HG03108 (cell line): ENCODE measurements around the gene FAM171A1.
"Not testable (repeated sequence)": the region's sequence is repeated elsewhere in the genome, so short reads cannot be mapped to it uniquely, and the experiment has no call there.

Experiments used
- ATAC-seq: cut with Tn5 transposase; IDR thresholded peaks from one replicate; pipeline ENCODE4 v1.9.1; 2021; ENCODE audit warnings: moderate library complexity; ENCODE audit not compliant: unreplicated experiment

FAM171A1 gene

DNA sequence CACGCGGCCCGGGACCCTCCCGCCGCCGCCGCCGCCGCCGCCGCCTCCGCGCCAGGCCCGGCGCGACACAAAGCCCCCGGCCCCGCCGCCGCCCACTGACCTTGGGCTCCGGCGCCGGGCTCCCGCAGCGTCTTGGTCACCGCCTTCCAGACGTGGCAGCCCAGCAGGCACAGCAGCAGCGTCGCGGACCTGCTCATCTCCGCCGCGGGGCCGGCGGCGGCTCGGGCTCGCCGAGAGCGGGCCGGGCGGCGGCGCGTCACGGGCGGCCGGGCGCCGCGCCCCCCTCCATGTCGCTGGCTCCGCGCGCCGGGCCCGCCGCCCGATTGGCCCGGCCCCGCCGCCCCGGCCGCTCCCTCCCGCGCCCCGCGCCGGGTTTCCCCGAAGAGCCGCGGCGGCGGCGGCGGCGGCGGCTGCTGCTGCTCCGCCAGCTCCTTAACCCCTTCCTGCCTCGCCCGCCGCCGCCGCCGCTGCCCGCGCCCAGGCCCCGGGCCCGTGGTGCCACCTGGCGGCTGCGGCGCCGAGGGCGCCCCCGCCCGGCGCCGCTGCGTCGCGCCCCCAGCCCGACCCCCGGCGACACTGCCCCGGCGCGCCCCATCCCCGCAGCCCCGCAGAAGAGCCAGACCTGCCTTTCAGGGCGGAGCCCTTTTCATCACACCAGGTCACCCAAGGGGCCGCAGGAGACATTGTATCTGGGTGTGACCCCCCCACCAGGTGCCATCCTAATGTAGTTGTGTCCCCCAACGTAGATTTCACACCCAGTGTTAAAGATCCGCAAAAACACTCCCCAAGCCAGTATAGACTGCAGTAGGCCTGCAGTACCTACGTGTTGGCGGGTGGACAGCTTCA is at the start of gene FAM171A1:
TSS of gene FAM171A1 (minus strand) at position 434 of the 846 bp plus-strand sequence. CDS start at position 197, 237 bp downstream.
- ATAC-seq, result peak; percentile 52

DNA sequence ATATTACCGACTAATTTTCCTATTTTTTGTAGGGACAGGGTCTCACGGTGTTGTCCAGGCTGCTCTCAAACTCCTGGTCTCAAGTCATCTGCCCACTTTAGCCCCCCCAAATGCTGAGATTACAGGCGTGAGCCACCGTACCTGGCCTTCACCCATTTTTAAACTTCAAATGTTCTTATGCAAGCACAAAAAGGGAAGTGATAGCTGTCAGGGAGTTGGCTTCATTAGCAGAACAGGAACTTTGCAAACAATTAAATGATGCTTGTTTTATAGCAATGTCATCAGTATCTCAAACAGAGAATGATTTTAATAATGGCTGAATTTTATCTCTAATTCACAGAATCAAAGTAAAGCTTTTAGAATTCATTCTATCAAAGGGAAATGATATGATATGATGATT is 49.8 kb upstream of the FAM171A1 start:
- ATAC-seq, result no peak

DNA sequence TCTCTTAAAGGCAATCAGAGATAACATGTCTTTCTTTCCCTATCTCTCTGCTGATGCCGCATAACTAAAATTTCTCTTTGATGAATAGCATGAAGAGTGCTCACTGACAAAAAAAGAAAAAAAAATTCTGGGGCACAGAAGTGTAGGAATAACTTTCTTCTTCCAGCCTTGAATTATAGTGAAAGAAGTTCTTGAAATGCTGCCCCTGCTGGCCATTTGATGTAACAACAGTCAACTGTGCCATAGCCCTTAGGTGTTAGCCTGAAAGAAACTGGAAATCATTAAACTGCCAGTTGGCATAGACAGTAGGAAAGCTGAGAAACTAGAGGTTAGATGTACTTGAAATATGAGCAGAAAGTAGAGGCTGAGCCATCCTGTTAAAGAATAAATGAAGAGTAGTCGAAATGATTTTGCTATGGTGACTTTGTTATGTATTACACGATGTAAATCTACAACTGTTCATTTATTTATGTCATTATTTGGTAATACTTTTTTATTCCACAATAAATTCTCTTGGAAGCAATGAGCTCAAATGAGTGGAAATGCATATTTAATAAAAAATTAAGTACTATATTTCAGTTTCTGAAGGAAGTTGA is 48.3 kb upstream of the FAM171A1 start:
- no peak for ATAC-seq

DNA sequence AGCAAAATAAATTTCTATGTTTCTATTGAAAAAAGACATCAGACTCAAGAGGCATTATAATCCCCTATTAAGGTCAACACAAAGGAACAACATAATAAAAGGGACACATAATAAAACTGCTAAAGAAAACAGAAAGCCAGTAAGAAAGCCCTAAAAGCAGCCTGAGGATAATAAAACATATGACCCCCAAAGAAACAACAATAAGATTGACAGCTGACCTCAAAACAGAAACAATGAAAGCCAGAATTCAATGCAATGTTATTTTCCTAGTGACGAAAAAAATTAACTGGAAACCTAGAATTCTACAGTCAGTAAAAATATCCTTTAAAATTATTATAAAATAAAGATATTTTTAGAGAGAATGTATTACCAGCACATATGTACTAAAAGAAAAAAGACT is 44.9 kb upstream of the FAM171A1 start:
- ATAC-seq, result no peak

DNA sequence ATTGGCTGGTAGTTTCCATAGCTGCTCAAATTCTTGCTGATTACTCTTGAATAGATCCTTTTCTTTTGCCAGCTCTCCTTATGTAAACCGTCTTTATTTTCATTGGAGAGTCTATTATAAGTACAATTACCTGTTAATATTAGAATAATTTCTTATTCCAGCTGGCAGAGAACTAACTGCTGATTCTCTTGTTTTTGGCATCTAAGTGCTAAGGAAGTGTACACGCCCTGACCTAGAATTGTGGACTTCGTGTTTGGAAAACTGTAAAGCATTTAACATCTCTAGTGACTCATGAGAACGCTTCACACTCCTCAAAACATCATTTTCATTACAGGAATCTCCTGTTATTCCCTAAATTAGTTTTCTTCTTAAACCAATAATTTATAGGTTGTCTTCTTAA is 39.9 kb upstream of the FAM171A1 start:
- ATAC-seq, result no peak

DNA sequence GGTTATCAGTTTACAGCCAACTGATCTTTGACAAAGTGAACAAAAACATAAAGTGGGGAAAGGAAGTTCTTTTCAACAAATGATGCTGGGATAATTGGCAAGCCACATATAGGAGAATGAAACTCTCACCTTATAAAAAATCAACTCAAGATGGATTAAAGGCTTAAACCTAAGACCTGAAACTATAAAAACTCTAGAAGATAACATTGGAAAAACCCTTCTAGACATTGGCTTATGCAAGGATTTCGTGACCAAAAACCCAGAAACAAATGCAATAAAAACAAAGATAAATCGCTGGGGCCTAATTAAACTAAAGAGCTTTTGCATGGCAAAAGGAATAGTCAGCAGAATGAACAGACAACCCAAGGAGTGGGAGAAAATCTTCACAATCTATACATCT is 38.3 kb upstream of the FAM171A1 start:
- not testable (repeated sequence) for ATAC-seq

DNA sequence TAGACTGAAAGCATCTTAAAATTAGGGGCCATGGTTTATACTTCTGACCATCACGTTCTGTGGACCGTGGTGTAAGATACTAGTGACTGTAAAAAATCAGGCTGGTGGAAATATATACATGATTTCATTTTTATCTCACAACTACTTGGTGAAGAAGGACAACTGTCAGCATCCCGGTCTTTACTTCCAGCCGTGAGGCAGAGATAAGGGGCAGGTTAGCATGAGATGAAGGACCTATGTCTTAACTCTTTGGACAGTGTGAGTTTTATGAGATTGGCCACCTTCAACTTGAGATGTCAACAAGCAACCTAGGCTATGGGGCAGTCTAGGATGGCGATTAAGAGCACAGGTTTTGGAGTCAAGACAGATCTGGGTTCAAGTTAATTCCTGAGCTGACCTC is 37.5 kb upstream of the FAM171A1 start:
- no peak for ATAC-seq

DNA sequence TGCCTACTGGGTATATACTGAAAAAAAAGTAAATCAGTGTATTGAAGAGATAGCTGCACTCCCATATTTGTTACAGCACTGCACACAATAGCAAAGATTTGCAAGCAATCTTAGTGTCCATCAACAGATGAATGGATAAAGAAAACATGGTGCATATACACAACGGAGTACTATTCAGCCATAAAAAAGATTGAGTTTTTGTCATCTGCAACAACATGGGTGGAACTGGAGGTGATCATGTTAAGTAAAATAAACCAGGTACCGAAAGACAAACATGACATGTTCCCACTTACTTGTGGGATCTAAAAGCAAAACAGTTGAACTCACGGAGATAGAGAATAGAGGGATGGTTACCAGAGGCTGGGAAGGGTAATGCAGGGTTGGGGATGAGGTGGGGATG is 34.2 kb upstream of the FAM171A1 start:
- ATAC-seq, result no peak

DNA sequence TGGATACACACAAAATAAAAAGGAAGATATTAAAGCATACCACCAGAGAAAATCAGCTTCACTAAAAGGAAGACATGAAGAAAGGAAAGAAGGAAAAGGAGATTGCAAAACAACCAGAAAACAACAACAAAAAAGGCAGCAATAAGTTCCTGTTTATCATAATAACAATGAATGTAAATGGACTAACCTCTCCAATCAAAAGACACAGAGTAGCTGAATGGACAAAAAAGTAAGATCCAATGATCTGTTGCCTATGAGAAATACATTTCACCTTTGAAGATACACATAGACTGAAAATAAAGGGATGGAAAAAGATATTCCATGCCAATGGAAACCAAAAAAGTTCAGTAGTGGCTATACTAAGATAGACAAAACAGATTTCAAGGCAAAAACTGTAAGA is 30.3 kb upstream of the FAM171A1 start:
- no peak for ATAC-seq

DNA sequence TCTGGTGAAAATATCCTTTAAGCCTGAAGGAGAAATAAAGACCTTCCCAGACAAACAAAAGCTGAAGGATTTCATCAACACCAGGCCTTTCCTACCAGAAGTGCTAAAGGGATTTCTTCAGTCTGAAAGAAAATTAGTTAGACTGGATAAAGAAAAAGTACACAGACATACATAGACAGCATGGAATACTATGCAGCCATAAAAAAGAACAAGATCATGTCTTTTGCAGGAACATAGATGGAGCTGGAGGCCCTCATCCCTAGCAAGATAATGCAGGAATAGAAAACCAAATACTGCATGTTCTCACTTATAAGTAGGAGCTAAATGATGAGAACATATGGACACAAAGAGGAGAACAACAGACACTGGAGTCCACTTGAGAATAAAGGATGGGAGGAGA is 29.4 kb upstream of the FAM171A1 start:
- ATAC-seq, result not testable (repeated sequence)

DNA sequence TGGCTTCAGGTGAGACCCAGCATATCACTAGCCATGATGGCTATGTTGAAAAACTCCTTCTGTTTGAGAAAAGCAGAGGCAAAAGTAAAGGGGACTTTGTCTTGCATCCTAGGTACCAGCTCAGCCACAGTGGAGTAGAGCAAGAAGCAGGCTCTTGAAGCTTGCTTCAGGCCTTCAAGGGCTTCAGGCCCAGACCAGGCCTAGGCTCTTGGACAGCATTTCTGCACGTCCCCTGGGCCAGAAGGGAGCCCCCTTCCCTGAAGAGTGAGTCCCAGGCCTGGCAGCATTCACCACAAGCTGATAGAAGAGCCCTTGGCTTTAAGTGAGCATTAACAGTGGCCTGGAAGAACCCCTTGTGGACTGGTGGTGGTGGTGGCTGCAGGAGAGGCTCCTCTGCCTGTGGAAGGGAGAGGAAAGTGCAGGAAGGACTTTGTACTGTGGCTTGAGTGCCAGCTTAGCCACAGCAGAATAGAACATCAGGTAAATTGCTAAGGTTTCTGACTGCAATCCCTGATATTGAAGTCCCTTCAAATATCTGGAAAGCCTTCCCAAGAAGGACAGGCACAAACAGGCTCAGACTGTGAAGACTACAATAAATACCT is 28.1 kb upstream of the FAM171A1 start:
- no peak for ATAC-seq

DNA sequence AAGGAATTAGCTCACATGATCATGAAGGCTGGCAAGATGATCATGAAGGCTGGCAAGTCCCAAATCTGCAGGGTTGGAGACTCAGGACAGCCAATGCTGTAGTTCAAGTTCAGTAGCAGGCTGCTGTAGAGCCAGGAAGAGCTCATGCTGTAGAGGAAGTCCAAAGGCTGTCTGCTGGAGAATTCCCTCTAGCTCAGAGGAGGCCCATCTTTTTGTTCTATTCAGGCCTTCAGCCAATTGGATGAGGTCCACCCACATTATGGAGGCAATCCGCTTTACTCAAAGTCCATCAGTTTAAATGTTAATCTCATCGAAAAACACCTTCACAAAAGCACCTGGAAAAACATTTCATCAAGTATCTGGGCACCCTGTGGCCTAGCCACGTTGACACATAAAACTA is 24.8 kb upstream of the FAM171A1 start:
- no peak for ATAC-seq

DNA sequence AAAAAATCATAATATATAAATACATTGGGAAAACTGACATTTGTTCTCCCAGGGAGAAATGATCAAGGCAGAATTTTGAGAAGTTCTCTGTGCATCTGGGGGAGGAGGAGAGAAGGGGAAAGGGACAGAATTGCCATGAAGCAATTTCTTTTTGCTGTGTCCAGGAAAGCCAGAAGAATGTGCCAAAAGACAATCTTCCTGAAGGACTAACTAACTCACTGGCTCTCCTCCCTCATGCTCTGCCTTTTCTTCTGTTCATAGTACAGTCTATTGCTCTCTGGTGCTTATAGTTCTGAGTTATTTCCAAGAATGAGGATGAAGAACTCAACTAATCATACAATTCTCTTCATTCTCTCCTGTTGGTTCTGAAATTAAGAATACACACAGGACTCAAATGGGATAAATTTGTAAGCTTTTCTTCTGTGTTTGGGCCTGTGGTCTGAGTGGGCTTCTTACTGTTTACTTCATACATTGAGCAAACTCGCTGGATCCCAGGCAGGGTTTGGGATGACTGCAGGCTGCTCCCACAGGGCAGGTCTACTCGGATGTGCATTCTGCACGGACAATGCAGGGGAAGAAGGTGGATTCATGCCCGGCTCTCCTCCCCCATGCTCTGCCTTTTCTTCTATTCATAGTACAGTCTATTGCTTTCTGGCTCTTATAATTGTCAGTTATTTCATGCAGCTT is 22.2 kb upstream of the FAM171A1 start:
- ATAC-seq, result no peak

DNA sequence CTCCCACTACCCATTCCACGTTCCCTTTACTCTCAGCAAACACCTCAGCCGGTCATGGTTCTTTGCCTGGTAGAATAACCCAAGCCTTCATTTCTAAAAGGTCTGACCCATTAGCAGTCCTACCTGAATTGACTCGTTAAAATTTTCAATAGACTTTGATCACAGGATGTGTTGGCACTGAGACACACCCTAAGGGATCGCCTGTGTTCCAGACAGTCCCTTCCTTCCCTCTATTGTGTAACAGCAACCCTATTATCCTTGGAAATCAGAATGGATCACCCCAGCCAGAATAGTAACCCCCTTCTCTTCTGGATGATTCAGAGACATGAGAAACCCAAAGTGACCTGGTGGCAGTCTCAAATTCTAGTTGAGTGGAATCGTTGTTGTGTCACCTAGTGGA is 20.4 kb upstream of the FAM171A1 start:
- ATAC-seq, result no peak

DNA sequence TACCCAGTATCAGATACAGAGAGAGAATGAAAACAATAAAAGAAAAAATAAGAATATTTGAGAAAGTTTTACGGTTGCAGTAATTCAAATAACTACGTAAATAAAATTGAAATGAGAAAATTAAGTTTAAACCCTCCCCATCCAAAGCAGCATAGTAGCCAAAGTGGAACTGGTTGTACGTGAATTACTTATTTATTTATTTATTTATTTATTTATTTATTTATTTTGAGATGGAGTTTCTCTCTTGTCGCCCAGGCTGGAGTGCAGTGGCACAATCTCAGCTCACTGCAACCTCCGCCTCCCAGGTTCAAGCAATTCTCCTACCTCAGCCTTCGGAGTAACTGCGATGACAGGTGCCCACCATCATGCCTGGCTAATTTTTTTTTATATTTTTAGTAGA is 17.1 kb upstream of the FAM171A1 start:
- not testable (repeated sequence) for ATAC-seq

DNA sequence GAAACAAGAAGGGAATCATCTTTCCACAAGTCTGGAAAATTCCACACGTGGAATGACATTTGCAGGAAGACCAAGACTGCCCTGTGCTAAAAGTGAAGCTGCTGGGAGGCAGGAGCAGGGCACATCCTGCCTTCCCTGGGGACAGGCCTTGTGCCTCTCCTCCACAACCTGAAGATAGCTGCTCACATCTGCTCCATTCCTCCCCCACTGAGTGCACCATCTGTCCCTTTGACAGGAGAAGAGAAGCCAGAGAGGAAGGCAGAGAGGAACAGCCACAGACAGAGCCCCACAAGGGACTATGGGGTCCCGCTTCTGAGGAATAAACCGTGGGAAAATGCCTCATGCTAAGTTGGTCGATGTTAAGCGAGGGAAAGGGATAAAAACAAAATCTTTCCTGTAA is 15.9 kb upstream of the FAM171A1 start:
- no peak for ATAC-seq

DNA sequence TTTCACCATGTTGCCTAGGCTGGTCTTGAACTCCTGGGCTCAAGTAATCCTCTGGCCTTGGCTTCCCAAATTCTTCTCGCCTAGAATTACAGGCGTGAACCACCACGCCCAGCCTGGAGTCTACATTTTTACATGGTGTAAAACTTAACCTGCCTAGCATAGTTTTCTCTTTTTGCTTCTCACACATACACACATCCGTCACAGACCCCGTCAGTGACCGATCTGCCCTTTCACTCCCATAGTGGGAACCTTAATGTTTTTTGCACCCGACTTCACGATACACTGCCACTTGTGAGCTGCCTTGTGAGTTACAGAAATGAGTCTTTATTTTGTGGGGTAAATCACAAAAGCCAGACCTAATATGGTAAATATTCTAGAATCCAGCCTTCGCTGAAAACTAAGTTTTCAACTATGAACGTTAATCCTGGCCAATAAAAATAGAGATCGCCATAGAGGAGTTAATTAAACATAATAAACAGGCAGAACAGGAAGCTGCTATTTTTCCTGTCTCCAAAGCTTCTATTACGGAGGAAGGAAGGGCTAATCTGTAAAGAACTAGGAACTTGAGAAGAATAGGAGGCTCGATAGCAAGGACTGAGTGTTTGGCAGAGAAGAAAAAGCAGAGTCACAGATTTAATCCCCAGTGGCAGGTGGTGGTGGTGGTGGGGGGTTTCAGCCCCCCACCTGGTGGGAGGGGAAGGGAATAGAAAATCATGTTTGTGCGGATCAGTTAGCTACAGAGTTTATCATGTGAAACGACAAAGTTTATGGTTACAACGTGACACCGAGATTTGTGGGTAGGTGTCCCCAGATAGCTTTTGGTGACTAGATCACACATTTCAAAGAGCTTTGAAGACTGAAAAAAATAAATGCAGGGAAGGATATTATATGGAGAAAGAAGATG is 14.7 kb upstream of the FAM171A1 start:
- no peak for ATAC-seq

DNA sequence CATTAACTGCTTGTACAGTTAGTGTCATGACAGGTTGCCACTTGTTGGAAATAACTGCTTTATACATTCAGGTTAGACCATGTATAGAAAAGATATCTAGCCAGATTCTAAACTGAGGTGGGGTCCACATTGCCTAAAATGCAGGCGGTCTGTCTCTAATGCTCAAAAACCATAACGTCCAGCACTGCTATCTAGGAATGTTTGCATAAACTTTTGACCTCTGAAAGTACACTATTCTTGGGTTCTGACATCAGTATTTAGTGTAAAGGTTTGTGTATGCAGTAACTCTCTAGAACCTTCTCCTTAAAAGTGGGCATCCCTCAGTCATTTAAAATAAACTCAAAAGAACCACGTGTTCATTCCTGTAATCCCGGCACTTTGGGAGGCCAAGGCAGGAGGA is 10.3 kb upstream of the FAM171A1 start:
- ATAC-seq, result no peak

DNA sequence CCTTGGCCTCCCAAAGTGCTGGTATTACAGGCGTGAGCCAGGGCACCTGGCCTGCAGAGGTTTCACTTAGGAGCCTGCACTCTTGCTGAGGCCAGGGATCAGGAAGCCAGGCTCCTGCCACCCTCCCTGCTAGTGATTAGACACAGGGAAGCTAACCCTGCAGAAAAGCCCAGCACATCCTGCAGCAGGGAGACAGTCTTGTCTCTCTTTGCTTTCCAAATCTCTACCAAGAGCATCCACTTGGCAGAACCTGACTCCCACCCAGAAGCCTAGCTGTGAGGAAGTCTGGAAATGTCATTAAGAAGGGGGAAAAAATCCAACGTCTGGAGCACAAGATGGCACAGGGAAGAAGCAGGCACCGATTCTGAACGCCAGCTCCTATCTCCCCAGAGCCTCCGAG is 8.0 kb upstream of the FAM171A1 start:
- ATAC-seq, result no peak

DNA sequence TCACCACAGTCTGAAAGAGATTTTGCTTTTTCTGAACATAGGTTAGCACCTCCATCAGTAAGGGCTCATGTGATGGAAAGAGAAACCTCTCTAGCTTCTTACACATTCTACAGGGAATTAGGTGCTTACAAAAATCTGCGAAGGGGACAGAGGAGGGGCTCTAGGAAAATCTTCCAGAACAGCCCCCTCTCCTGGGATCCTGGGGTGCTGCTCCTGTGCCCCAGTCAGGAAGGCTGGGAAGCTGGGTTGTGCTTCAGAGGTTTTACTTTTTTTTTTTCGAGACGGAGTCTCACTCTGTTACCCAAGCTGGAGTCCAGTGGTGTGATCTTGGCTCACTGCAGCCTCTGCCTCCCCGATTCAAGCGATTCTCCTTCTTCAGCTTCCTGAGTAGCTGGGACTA is 7.5 kb upstream of the FAM171A1 start:
- ATAC-seq, result no peak

DNA sequence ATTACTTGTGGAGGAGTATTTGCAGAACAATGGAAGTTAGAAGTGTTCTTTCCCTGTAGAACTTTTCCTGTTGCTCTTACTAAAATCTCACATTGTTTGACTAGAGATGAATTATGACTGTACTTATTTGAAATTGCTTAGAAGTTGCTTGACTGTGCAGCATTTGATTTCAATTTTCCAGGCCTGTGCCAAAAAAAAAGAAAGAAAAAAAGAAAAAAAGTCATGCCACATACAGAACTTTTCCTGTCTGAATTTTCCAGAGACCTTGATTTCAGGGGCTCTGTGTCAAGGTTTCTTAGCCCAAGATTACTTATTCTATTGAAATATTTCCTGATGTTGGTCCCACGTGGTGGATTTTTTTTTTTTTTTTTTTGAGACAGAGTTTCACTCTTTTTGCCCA is 3.5 kb upstream of the FAM171A1 start:
- ATAC-seq, result no peak
